Adrenal gland (tissue), 5 donors: ENCODE data around the gene MAPK7.

ENCODE experiments used
- POLR2A ChIP-seq, 2 donors: fragments of 450-650 bp; IDR thresholded peaks; one replicate each; pipeline ENCODE4 v1.6.1; 2017; ENCODE audit warnings: antibody characterized with exemption in 2 of 2, mild to moderate bottlenecking in 2 of 2, moderate library complexity in 1 of 2
- TF ChIP-seq, protein P1 (sequence below), 6 experiments: fragments of 450-650 bp in 4 of 6; fragments of 200-600 bp in 2 of 6; sonication (generic) in 1 of 6; IDR thresholded peaks; 1 replicate in 5 of 6; 2 replicates in 1 of 6; pipeline versions ENCODE4 v1.5.1 to v1.8.0; 2016 to 2021; ENCODE audit warnings: antibody characterized with exemption in 6 of 6, mild to moderate bottlenecking in 2 of 6, moderate library complexity in 1 of 6
- donor health status: DM: no; HTN: no; CAD: no.

DNA sequence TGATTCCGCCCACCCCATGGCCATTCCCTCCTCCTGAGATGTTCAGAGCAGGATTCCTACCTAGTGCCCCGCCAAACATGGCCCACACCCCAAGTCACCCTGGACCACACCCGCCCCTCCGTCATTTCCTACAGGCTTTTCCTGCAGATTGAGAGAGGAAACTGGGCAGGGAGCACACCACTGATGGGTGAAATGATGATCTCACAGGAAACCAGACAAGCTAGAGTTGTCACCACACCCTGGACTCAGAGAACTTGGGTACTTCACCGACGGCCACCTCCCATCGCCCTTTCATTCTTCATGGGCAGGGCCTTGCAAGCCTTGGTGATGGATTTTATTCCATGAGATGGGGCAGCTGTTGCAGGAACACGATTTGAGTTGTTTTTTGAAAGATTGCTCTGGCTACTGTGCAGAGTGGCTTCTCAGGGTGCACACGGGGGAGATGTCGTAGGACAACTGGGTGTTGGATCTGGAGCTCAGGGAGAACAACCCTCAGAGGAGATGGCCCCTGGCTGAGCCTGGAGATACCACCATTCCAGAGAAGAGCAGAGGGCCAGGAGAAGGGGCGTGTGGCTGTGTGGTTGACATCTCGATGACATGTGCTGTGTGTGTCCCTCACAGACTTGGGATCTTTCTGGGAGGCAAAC, 8.3 kb upstream of the MAPK7 start:
- TF ChIP-seq, protein P1, sequence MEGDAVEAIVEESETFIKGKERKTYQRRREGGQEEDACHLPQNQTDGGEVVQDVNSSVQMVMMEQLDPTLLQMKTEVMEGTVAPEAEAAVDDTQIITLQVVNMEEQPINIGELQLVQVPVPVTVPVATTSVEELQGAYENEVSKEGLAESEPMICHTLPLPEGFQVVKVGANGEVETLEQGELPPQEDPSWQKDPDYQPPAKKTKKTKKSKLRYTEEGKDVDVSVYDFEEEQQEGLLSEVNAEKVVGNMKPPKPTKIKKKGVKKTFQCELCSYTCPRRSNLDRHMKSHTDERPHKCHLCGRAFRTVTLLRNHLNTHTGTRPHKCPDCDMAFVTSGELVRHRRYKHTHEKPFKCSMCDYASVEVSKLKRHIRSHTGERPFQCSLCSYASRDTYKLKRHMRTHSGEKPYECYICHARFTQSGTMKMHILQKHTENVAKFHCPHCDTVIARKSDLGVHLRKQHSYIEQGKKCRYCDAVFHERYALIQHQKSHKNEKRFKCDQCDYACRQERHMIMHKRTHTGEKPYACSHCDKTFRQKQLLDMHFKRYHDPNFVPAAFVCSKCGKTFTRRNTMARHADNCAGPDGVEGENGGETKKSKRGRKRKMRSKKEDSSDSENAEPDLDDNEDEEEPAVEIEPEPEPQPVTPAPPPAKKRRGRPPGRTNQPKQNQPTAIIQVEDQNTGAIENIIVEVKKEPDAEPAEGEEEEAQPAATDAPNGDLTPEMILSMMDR (IDR thresholded peaks at IDR 0.05): no peak
- no peak for TF ChIP-seq POLR2A (IDR thresholded peaks at IDR 0.05)
